GM12872 (cell line): Measurements from ENCODE around the gene IGF2BP3.

ENCODE experiments used
- TF ChIP-seq, protein P1 (sequence below): IDR thresholded peaks from 3 replicates; pipeline ENCODE4 v1.5.1; 2011; ENCODE audit warnings: low read depth, mild to moderate bottlenecking, low read length, moderate library complexity; ENCODE audit not compliant: insufficient read depth

Gene IGF2BP3

GRCh38 chr7:23394488-23395171, 75.7 kb downstream of the IGF2BP3 start:
- TF ChIP-seq, protein P1, sequence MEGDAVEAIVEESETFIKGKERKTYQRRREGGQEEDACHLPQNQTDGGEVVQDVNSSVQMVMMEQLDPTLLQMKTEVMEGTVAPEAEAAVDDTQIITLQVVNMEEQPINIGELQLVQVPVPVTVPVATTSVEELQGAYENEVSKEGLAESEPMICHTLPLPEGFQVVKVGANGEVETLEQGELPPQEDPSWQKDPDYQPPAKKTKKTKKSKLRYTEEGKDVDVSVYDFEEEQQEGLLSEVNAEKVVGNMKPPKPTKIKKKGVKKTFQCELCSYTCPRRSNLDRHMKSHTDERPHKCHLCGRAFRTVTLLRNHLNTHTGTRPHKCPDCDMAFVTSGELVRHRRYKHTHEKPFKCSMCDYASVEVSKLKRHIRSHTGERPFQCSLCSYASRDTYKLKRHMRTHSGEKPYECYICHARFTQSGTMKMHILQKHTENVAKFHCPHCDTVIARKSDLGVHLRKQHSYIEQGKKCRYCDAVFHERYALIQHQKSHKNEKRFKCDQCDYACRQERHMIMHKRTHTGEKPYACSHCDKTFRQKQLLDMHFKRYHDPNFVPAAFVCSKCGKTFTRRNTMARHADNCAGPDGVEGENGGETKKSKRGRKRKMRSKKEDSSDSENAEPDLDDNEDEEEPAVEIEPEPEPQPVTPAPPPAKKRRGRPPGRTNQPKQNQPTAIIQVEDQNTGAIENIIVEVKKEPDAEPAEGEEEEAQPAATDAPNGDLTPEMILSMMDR = no peak

- TF ChIP-seq, protein P1 = no peak
These were observed 76.7 kb downstream of the IGF2BP3 start for GRCh38 chr7:23393636-23394035.

DNA sequence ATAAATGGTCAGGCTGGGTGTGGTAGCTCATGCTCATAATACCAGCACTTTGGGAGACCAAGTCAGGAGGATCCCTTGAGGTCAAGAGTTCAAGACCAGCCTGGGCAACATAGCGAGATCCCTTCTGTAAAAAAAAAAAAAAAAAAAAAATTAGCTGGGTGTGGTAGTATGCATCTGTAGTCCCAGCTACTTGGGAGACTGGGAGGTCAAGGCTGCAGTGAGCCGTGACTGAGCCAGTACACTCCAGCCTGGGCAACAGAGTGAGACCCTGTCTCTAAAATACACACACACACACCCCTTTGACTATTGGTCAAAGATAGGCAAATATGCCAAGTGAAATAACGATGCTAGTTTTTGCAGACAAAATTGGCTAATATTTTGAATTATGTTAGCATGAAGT, 80.6 kb downstream of the IGF2BP3 start:
- TF ChIP-seq, protein P1 = no peak

- TF ChIP-seq, protein P1 = no peak
These were observed 82.7 kb downstream of the IGF2BP3 start for GRCh38 chr7:23387583-23387982.

DNA sequence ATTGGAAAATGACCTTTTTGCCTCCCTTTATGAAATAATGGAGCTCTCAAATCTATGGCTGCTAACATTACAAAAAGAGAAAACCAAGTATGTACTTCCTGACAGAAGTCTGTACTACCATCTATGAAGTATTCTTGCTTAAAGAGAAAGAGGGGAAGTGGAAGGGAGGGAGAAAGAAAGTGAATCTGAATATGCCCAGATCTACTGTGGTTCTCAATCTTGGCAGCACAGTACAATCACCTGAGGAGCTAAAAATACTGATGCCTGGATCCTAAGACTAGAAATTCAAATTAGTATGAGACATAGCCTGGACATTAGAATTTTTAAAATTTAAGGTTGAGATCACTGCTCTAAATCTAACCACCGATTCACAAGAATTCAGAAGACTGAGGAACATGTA, 85.2 kb downstream of the IGF2BP3 start:
- TF ChIP-seq, protein P1 = no peak

GRCh38 chr7:23383225-23383624, 87.1 kb downstream of the IGF2BP3 start:
- TF ChIP-seq, protein P1 = no peak

GRCh38 chr7:23380961-23381360, 89.3 kb downstream of the IGF2BP3 start:
- TF ChIP-seq, protein P1 = no peak

DNA sequence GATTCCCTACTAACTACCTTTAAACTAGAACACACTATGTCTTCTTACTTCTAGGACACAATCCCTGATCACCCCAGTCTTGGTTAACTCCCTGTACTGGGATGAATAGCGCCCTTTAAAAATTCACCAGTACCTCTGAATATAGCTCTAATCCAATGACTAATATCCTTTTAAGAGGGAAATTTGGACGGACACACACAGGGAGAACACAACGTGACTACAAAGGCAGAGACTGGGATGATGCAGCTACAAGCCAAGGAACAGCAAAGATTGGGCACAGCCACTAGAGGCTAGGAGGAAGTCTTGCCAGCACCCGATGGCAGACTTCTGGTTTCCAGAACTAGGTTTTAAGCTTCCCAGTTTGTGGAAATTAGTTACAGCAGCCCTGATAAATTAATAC, 89.7 kb downstream of the IGF2BP3 start:
- TF ChIP-seq, protein P1 = no peak
